Activated T-cell treated with anti-CD3 and anti-CD28 coated beads, Interleukin-2, amount 50 U/mL, for 4 hours (primary cell): ENCODE results near the gene OTOS. TPM values are rescaled to one million over a fixed set of nuclear protein-coding genes. Genes with fewer than 3 reads are reported as not detected.

ENCODE experiments used
- ATAC-seq, 2 donors: fragments of 200-7000 bp; cut with Tn5 transposase; one replicate each; pipeline ENCODE4 v1.10.0; 2021
- DNase-seq: peaks from one replicate; pipeline ENCODE4 v3.0.0-alpha.2; 2020
- H3K27me3 Mint-ChIP-seq: one replicate; pipeline ENCODE4 v1.8.0; 2021; ENCODE audit warnings: low read depth, mixed read lengths
- H3K36me3 Mint-ChIP-seq: one replicate; pipeline ENCODE4 v1.8.0; 2022; ENCODE audit warnings: mixed read lengths; ENCODE audit not compliant: insufficient read depth
- H3K4me1 Mint-ChIP-seq: one replicate; pipeline ENCODE4 v1.8.0; 2021; ENCODE audit warnings: low read depth, mixed read lengths
- H3K4me3 Mint-ChIP-seq: one replicate; pipeline ENCODE4 v1.8.0; 2021; ENCODE audit warnings: mild to moderate bottlenecking, moderate library complexity, mixed read lengths
- H3K9me3 Mint-ChIP-seq: one replicate; pipeline ENCODE4 v1.8.0; 2021; ENCODE audit warnings: mixed read lengths
- total RNA-seq, 3 donors: library from RNA; stranded (reverse); gene quantifications; one replicate each; pipeline ENCODE4 v1.2.1, GENCODE V29; 2021

The OTOS gene
- total RNA-seq, result not detected

- Mint-ChIP-seq H3K4me3 (no peak within 1 kb of the TSS), H3K27me3 (peaks cover 4% of the 10 kb centered on the region), H3K4me1 (peaks cover 11% of the 10 kb centered on the region), H3K36me3 (no peaks in the 10 kb centered on the region), H3K9me3 (no peaks in the 10 kb centered on the region)
- DNase-seq (no peak), ATAC-seq (no peak)
Measured at GRCh38 chr2:240140511-240140910, at the start of gene OTOS. OTOS (minus strand) TSS chr2:240140658; CDS start chr2:240140326, 332 bp downstream.

GRCh38 chr2:240189686-240190085, 49.2 kb upstream of the OTOS start:
- ATAC-seq (no peak), DNase-seq (peak; percentile 1)
- no peaks in the 10 kb centered on the region for H3K4me1 Mint-ChIP-seq
- peaks cover 26% of the 10 kb centered on the region for H3K27me3 Mint-ChIP-seq
- H3K4me3 Mint-ChIP-seq, result no peak overlapping the region
- H3K9me3 Mint-ChIP-seq, result peaks cover 11% of the 10 kb centered on the region
- no peaks in the 10 kb centered on the region for H3K36me3 Mint-ChIP-seq

GRCh38 chr2:240187989-240188590, 47.6 kb upstream of the OTOS start:
- Mint-ChIP-seq H3K9me3 (peaks cover 11% of the 10 kb centered on the region), H3K4me1 (no peaks in the 10 kb centered on the region), H3K36me3 (no peaks in the 10 kb centered on the region), H3K4me3 (no peak overlapping the region), H3K27me3 (peaks cover 30% of the 10 kb centered on the region)
- DNase-seq, result no peak
- no peak for ATAC-seq

- ATAC-seq (no peak), DNase-seq (no peak)
- peaks cover 11% of the 10 kb centered on the region for H3K9me3 Mint-ChIP-seq
- no peaks in the 10 kb centered on the region for H3K4me1 Mint-ChIP-seq
- no peaks in the 10 kb centered on the region for H3K36me3 Mint-ChIP-seq
- peaks cover 27% of the 10 kb centered on the region for H3K27me3 Mint-ChIP-seq
- no peak overlapping the region for H3K4me3 Mint-ChIP-seq
Measured at GRCh38 chr2:240186191-240186725, 45.8 kb upstream of the OTOS start.

GRCh38 chr2:240184656-240185055, 44.2 kb upstream of the OTOS start:
- no peak overlapping the region for H3K4me3 Mint-ChIP-seq
- no peak for DNase-seq
- no peak for ATAC-seq
- peaks cover 11% of the 10 kb centered on the region for H3K9me3 Mint-ChIP-seq
- no peaks in the 10 kb centered on the region for H3K36me3 Mint-ChIP-seq
- peaks cover 33% of the 10 kb centered on the region for H3K27me3 Mint-ChIP-seq
- H3K4me1 Mint-ChIP-seq, result no peaks in the 10 kb centered on the region

- no peak for ATAC-seq
- H3K4me3 Mint-ChIP-seq, result no peak overlapping the region
- H3K9me3 Mint-ChIP-seq, result peaks cover 11% of the 10 kb centered on the region
- H3K27me3 Mint-ChIP-seq, result peaks cover 33% of the 10 kb centered on the region
- DNase-seq, result no peak
- H3K4me1 Mint-ChIP-seq, result no peaks in the 10 kb centered on the region
- H3K36me3 Mint-ChIP-seq, result no peaks in the 10 kb centered on the region
Measured at GRCh38 chr2:240183875-240184590, 43.6 kb upstream of the OTOS start.

- no peaks in the 10 kb centered on the region for H3K36me3 Mint-ChIP-seq
- DNase-seq (no peak), ATAC-seq (no peak)
- H3K27me3 Mint-ChIP-seq, result peaks cover 35% of the 10 kb centered on the region
- H3K9me3 Mint-ChIP-seq, result peaks cover 8% of the 10 kb centered on the region
- H3K4me3 Mint-ChIP-seq, result no peak overlapping the region
- H3K4me1 Mint-ChIP-seq, result no peaks in the 10 kb centered on the region
Measured at GRCh38 chr2:240183006-240183874, 42.8 kb upstream of the OTOS start.

- peaks cover 33% of the 10 kb centered on the region for H3K27me3 Mint-ChIP-seq
Measured at GRCh38 chr2:240182476-240182875, 42.0 kb upstream of the OTOS start.

GRCh38 chr2:240182001-240182400, 41.5 kb upstream of the OTOS start:
- H3K4me3 Mint-ChIP-seq, result no peak overlapping the region
- no peaks in the 10 kb centered on the region for H3K4me1 Mint-ChIP-seq
- no peak for DNase-seq
- no peaks in the 10 kb centered on the region for H3K9me3 Mint-ChIP-seq
- H3K27me3 Mint-ChIP-seq, result peaks cover 34% of the 10 kb centered on the region
- H3K36me3 Mint-ChIP-seq, result no peaks in the 10 kb centered on the region
- no peak for ATAC-seq

More at GRCh38 chr2:240182476-240182875, 42.0 kb upstream of the OTOS start:
- no peak for DNase-seq
- Mint-ChIP-seq H3K9me3 (no peaks in the 10 kb centered on the region), H3K4me3 (no peak overlapping the region), H3K36me3 (no peaks in the 10 kb centered on the region), H3K4me1 (no peaks in the 10 kb centered on the region)
- no peak for ATAC-seq

- no peaks in the 10 kb centered on the region for H3K36me3 Mint-ChIP-seq
- no peaks in the 10 kb centered on the region for H3K9me3 Mint-ChIP-seq
- H3K27me3 Mint-ChIP-seq, result peaks cover 35% of the 10 kb centered on the region
- H3K4me1 Mint-ChIP-seq, result no peaks in the 10 kb centered on the region
- H3K4me3 Mint-ChIP-seq, result no peak overlapping the region
- DNase-seq (no peak), ATAC-seq (no peak)
Measured at GRCh38 chr2:240179941-240180666, 39.6 kb upstream of the OTOS start.

GRCh38 chr2:240179186-240179815, 38.8 kb upstream of the OTOS start:
- no peaks in the 10 kb centered on the region for H3K4me1 Mint-ChIP-seq
- ATAC-seq, result no peak
- peaks cover 35% of the 10 kb centered on the region for H3K27me3 Mint-ChIP-seq
- DNase-seq, result no peak
- no peak overlapping the region for H3K4me3 Mint-ChIP-seq
- no peaks in the 10 kb centered on the region for H3K9me3 Mint-ChIP-seq
- H3K36me3 Mint-ChIP-seq, result no peaks in the 10 kb centered on the region

GRCh38 chr2:240178564-240178963, 38.1 kb upstream of the OTOS start:
- H3K9me3 Mint-ChIP-seq, result no peaks in the 10 kb centered on the region

GRCh38 chr2:240174496-240174895, 34.0 kb upstream of the OTOS start:
- ATAC-seq, result no peak
- no peak for DNase-seq
- Mint-ChIP-seq H3K36me3 (no peaks in the 10 kb centered on the region), H3K27me3 (peaks cover 18% of the 10 kb centered on the region), H3K4me1 (no peaks in the 10 kb centered on the region), H3K9me3 (no peaks in the 10 kb centered on the region), H3K4me3 (no peak overlapping the region)

More at GRCh38 chr2:240178564-240178963, 38.1 kb upstream of the OTOS start:
- Mint-ChIP-seq H3K4me3 (no peak overlapping the region), H3K27me3 (peaks cover 32% of the 10 kb centered on the region), H3K36me3 (no peaks in the 10 kb centered on the region), H3K4me1 (no peaks in the 10 kb centered on the region)
- DNase-seq (no peak), ATAC-seq (no peak)
